Measurements from ENCODE around the gene SDSL. TPM values are rescaled to one million over a fixed set of nuclear protein-coding genes. Genes with fewer than 3 reads are reported as not detected.

The SDSL gene
- total RNA-seq, 4 donors from 2014 or later = 2.7 to 5.6 (median 3.2) TPM

DNA sequence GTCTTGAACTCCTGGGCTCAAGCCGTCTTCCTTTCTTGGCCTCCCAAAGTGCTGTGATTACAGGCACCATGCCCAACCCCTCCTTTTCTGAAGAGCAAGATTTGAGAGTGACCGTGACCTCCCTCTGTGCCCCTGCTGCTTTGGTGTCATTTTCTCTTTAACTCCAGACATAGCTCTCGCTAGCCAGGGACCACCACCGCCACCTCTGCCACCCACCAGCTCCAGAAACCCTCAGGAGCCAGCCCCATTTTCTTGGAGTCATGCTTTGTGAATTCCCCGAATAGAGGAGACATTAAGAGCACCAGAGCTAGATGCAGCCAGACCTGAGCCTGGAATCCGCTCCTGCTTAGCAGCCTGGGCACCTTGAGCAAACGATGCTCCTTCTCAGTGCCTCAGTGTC is 18.2 kb downstream of the SDSL start:
- peaks cover 0 to 43% (median 0%) of the 10 kb centered on the region in 4 donors for H3K27me3 ChIP-seq
- no peak for DNase-seq (ENCODE audit: extremely low spot score)

DNA sequence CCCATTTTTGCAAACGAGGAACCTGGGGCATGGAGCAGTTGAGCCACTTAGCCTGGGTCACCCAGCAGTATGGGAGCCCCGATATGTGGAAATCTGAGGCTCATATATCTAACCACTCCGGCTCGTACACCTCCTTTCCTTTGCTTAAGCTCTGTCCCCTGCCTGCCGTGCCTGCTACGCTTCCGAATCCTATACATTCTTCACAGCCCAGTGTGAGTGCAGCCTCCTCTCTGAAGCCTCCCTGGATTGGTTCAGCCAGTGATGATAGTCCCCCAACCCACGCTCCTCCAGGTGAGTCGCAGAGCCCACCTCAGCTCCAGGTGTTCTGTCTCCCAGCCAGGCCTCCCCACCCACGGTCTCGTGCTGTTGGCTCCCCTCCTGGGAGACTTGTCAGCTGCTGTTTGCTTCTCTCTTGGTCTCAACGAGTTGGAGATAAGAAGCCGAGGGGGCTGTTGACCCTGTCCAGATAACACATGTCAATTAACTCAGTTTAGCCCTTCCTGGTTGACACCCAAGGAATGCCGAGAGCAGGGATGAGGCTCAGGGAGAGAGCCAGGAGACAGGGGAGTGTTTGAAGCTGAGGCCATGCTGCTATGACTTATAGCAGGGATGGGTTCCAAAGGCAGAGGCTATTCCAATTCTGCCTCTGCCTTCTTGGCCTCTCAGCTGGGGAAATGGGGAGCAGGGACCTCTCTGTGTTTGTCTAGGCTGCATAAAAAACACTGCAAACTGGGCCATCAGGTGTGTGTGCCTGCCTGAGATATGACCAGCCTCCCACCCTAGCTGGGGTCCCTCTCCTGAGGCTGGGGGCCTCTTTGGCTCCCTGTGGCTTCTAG is 19.0 kb downstream of the SDSL start:
- H3K9me3 ChIP-seq = no peaks in the 10 kb centered on the region
- no peak for DNase-seq (ENCODE audit: extremely low spot score)
- H3K4me3 ChIP-seq = no peak overlapping the region
- H3K36me3 ChIP-seq = no peaks in the 10 kb centered on the region
- TF ChIP-seq, protein P1, sequence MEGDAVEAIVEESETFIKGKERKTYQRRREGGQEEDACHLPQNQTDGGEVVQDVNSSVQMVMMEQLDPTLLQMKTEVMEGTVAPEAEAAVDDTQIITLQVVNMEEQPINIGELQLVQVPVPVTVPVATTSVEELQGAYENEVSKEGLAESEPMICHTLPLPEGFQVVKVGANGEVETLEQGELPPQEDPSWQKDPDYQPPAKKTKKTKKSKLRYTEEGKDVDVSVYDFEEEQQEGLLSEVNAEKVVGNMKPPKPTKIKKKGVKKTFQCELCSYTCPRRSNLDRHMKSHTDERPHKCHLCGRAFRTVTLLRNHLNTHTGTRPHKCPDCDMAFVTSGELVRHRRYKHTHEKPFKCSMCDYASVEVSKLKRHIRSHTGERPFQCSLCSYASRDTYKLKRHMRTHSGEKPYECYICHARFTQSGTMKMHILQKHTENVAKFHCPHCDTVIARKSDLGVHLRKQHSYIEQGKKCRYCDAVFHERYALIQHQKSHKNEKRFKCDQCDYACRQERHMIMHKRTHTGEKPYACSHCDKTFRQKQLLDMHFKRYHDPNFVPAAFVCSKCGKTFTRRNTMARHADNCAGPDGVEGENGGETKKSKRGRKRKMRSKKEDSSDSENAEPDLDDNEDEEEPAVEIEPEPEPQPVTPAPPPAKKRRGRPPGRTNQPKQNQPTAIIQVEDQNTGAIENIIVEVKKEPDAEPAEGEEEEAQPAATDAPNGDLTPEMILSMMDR (IDR thresholded peaks at IDR 0.05) = no peak
- no peak for TF ChIP-seq EP300 (IDR thresholded peaks at IDR 0.05)
- H3K4me1 ChIP-seq = no peaks in the 10 kb centered on the region
- peaks cover 0 to 51% (median 4%) of the 10 kb centered on the region in 4 donors for H3K27me3 ChIP-seq
- intact Hi-C loops (cut with DNase I) = no loop called here
- H3K27ac ChIP-seq (replicated peaks in 1 of 4) = no peak overlapping the region
- 45% methylated on average over 14 of the region's 14 CpGs for WGBS

More for the DNA sequence above, 18.2 kb downstream of the SDSL start:
- intact Hi-C loops (cut with DNase I) = no loop called here
- TF ChIP-seq POLR2A (IDR thresholded peaks at IDR 0.05; ENCODE audit: low read depth) (no peak), EP300 (IDR thresholded peaks at IDR 0.05) (no peak), POLR2AphosphoS5 (IDR thresholded peaks at IDR 0.05) (no peak)
- TF ChIP-seq, protein P1 (IDR thresholded peaks at IDR 0.05) = no peak
- H3K27ac ChIP-seq (replicated peaks in 1 of 4) = no peak overlapping the region
- H3K4me3 ChIP-seq = no peak overlapping the region
- H3K36me3 ChIP-seq = no peaks in the 10 kb centered on the region
- no peaks in the 10 kb centered on the region for H3K4me1 ChIP-seq
- no peaks in the 10 kb centered on the region for H3K9me3 ChIP-seq
- 69% methylated on average over 7 of the region's 7 CpGs for WGBS

DNA sequence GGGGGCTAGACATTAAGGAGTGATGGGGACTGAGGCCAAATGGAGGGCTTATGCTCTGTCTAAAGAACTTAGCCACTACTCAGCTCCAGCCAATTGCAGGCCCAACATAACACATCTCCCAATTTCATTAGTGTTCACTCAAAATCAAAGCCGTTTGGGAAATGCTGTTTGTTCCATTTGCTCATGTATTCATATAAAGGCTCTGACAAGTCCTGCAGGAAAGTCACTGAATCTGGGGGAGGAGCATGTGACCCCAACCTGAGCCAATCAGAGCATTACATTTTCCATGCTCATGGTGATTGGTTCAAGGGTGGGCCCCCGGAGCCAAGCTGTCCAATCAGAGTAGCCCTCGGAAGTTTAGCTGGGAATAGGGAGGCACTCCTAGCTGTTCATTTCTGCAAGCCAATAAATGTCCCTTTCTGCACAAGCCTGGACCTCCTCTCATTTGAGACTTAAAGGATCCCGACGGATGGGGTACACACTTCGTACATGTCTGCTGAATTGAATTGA is 20.9 kb downstream of the SDSL start:
- Histone ChIP-seq H3K4me1 (no peaks in the 10 kb centered on the region), H3K36me3 (no peaks in the 10 kb centered on the region), H3K27me3 (peaks cover 0 to 68% (median 5%) of the 10 kb centered on the region in 4 donors), H3K9me3 (no peaks in the 10 kb centered on the region), H3K4me3 (no peak overlapping the region), H3K27ac (replicated peaks in 1 of 4) (no peak overlapping the region)
- DNase-seq (ENCODE audit: extremely low spot score) = no peak
- intact Hi-C loops (cut with DNase I) = no loop called here
- 81% methylated on average over 6 of the region's 6 CpGs for WGBS
- TF ChIP-seq POLR2A (IDR thresholded peaks at IDR 0.05; ENCODE audit: low read depth) (no peak), POLR2AphosphoS5 (IDR thresholded peaks at IDR 0.05) (no peak), EP300 (IDR thresholded peaks at IDR 0.05) (no peak)
- TF ChIP-seq, protein P1 (IDR thresholded peaks at IDR 0.05) = no peak

DNA sequence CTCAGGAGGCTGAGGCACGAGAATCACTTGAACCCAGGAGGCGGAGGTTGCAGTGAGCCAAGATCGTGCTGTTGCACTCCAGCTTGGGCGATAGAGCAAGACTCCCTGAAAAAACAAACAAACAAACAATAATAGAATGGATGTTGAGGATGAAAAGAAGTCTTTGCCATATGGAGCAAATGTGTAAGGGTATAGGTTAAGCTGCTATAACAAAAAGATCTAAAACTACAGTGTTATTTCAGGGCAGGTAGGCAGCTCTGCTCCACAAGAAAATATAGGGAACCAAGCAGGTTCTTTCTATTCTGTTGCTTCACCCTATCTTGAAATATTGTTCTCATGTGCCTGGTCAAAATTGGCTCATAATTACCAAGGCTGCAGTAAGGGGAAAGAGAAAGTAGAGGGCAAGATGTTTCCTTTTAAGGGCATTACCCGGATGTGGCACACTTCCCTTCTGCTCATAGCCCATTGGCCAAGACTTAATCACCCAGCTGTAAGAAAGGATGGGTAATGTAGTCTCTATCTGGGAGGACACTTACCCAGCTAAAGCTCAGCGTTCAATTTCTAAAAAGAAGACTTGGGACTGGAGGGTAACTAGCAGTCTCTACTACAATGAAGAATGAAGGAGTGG is 23.5 kb downstream of the SDSL start:
- intact Hi-C loops (cut with DNase I) = no loop called here
- Histone ChIP-seq H3K4me1 (no peaks in the 10 kb centered on the region), H3K36me3 (no peaks in the 10 kb centered on the region), H3K27ac (replicated peaks in 1 of 4) (no peak overlapping the region), H3K27me3 (peaks cover 0 to 62% (median 5%) of the 10 kb centered on the region in 4 donors), H3K4me3 (no peak overlapping the region), H3K9me3 (no peaks in the 10 kb centered on the region)
- DNase-seq (ENCODE audit: extremely low spot score) = no peak
- TF ChIP-seq POLR2AphosphoS5 (IDR thresholded peaks at IDR 0.05) = no peak
- no peak for TF ChIP-seq POLR2A (IDR thresholded peaks at IDR 0.05; ENCODE audit: low read depth)
- no peak for TF ChIP-seq EP300 (IDR thresholded peaks at IDR 0.05)
- TF ChIP-seq, protein P1 (IDR thresholded peaks at IDR 0.05) = no peak
- 83% methylated on average over 6 of the region's 6 CpGs for WGBS
